HL-60/S4 (cell line): Measurements from ENCODE around the gene RUNX1.
"Not testable (repeated sequence)": the region's sequence is repeated elsewhere in the genome, so short reads cannot be mapped to it uniquely, and the experiment has no call there.

Experiments used
- in situ Hi-C: fragments of 300-500 bp; cut with MboI; formaldehyde crosslinking; loops from 2 replicates; pipeline ENCODE4 v1.14.3; 2022; ENCODE audit warnings: low sequenced_read_pairs

Gene RUNX1

GRCh38 chr21:34951868-34952267 is 97.2 kb downstream of the RUNX1 start:
- in situ Hi-C loops: not testable (repeated sequence)

GRCh38 chr21:34950980-34951379 is 98.1 kb downstream of the RUNX1 start:
- in situ Hi-C loops: no loop called here

GRCh38 chr21:34949499-34949898 is 99.6 kb downstream of the RUNX1 start:
- in situ Hi-C loops: no loop called here

- in situ Hi-C loops: no loop called here
Observed at GRCh38 chr21:34949030-34949429, 100.1 kb downstream of the RUNX1 start.

- in situ Hi-C loops: no loop called here
Observed at GRCh38 chr21:34948157-34948556, 100.9 kb downstream of the RUNX1 start.

- in situ Hi-C loops: no loop called here
Observed at GRCh38 chr21:34946916-34947534, 102.1 kb downstream of the RUNX1 start.

GRCh38 chr21:34946385-34946840 is 102.7 kb downstream of the RUNX1 start:
- in situ Hi-C loops: no loop called here

- in situ Hi-C loops: no loop called here
Observed at GRCh38 chr21:34945288-34945687, 103.8 kb downstream of the RUNX1 start.

- in situ Hi-C loops: no loop called here
Observed at GRCh38 chr21:34944015-34944755, 104.9 kb downstream of the RUNX1 start.

GRCh38 chr21:34942911-34943310 is 106.2 kb downstream of the RUNX1 start:
- in situ Hi-C loops: no loop called here

- in situ Hi-C loops: no loop called here
Observed at GRCh38 chr21:34941162-34941561, 107.9 kb downstream of the RUNX1 start.

GRCh38 chr21:34939673-34940331 is 109.3 kb downstream of the RUNX1 start:
- in situ Hi-C loops: no loop called here

- in situ Hi-C loops: no loop called here
Observed at GRCh38 chr21:34938089-34938764, 110.9 kb downstream of the RUNX1 start.

GRCh38 chr21:34936883-34937563 is 112.1 kb downstream of the RUNX1 start:
- in situ Hi-C loops: no loop called here

GRCh38 chr21:34936371-34936789 is 112.7 kb downstream of the RUNX1 start:
- in situ Hi-C loops: no loop called here

GRCh38 chr21:34935898-34936297 is 113.2 kb downstream of the RUNX1 start:
- in situ Hi-C loops: no loop called here

- in situ Hi-C loops: no loop called here
Observed at GRCh38 chr21:34935452-34935851, 113.7 kb downstream of the RUNX1 start.

- in situ Hi-C loops: no loop called here
Observed at GRCh38 chr21:34934350-34934749, 114.8 kb downstream of the RUNX1 start.

- in situ Hi-C loops: no loop called here
Observed at GRCh38 chr21:34933609-34934335, 115.3 kb downstream of the RUNX1 start.

GRCh38 chr21:34932233-34932632 is 116.9 kb downstream of the RUNX1 start:
- in situ Hi-C loops: no loop called here
